PFSK-1 (cell line): Measurements from ENCODE around the gene P2RY6.

Experiments used
- FOXP2 ChIP-seq: optimal IDR thresholded peaks from 2 replicates; pipeline ENCODE3; 2011; ENCODE audit warnings: borderline replicate concordance, control low read depth, inconsistent platforms; ENCODE audit not compliant: insufficient read depth; ENCODE audit errors: extremely low read length, extremely low read depth
- POLR2AphosphoS5 ChIP-seq: IDR thresholded peaks from 2 replicates; pipeline ENCODE4 v1.6.1; 2012; ENCODE audit warnings: low read depth, mild to moderate bottlenecking, control low read depth, low read length, moderate library complexity
- SIN3A ChIP-seq: IDR thresholded peaks from 2 replicates; pipeline ENCODE4 v1.6.1; 2012; ENCODE audit warnings: mild to moderate bottlenecking, low read length, moderate library complexity, borderline replicate concordance; ENCODE audit not compliant: insufficient read depth
- TAF1 ChIP-seq: IDR thresholded peaks from 2 replicates; pipeline ENCODE4 v1.6.1; 2012; ENCODE audit warnings: low read length, control low read depth, borderline replicate concordance; ENCODE audit not compliant: insufficient read depth
- TF ChIP-seq, protein P1 (sequence below), 2 experiments: IDR thresholded peaks; 2 replicates each; pipeline versions ENCODE4 v1.6.1 to v1.8.0; 2011 to 2012; ENCODE audit warnings: low read depth in 2 of 2, low read length in 2 of 2, control low read depth in 1 of 2, inconsistent platforms in 1 of 2, mild to moderate bottlenecking in 1 of 2, moderate library complexity in 1 of 2; ENCODE audit not compliant: insufficient read depth in 1 of 2

Gene P2RY6

GRCh38 chr11:73317803-73318202, 45.7 kb downstream of the P2RY6 start:
- TF ChIP-seq POLR2AphosphoS5 (no peak), TAF1 (no peak), SIN3A (no peak), FOXP2 (no peak)
- TF ChIP-seq, protein P1, sequence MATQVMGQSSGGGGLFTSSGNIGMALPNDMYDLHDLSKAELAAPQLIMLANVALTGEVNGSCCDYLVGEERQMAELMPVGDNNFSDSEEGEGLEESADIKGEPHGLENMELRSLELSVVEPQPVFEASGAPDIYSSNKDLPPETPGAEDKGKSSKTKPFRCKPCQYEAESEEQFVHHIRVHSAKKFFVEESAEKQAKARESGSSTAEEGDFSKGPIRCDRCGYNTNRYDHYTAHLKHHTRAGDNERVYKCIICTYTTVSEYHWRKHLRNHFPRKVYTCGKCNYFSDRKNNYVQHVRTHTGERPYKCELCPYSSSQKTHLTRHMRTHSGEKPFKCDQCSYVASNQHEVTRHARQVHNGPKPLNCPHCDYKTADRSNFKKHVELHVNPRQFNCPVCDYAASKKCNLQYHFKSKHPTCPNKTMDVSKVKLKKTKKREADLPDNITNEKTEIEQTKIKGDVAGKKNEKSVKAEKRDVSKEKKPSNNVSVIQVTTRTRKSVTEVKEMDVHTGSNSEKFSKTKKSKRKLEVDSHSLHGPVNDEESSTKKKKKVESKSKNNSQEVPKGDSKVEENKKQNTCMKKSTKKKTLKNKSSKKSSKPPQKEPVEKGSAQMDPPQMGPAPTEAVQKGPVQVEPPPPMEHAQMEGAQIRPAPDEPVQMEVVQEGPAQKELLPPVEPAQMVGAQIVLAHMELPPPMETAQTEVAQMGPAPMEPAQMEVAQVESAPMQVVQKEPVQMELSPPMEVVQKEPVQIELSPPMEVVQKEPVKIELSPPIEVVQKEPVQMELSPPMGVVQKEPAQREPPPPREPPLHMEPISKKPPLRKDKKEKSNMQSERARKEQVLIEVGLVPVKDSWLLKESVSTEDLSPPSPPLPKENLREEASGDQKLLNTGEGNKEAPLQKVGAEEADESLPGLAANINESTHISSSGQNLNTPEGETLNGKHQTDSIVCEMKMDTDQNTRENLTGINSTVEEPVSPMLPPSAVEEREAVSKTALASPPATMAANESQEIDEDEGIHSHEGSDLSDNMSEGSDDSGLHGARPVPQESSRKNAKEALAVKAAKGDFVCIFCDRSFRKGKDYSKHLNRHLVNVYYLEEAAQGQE (IDR thresholded peaks at IDR 0.05; ENCODE audit: insufficient read depth in 1 of 2, low read depth in 2 of 2, low read length in 2 of 2) = no peak

DNA sequence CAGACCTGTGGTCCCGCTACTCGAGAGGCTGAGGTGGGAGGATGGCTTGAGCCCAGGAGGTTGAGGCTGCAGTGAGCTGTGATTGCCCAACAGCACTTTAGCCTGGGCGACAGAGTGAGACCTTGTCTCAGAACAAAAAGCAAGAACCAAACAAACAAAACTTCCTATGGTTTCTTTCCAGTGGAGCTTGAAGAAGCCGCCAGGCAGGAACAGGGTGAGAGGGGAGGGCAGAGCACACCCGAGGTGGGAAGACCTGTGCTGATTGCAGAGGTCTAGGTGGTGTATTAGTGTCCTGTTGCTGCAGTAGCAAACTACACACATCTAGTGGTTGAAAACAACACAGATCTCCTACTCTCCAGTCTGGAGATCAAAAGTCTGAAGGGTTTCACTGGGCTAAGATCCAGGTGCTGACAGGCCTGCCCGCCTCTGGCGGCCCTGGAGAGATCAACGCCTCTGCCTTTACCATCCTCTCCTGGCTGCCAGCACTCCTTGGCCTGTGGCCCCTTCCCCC, 46.4 kb downstream of the P2RY6 start:
- TF ChIP-seq SIN3A (no peak), FOXP2 (no peak), TAF1 (no peak), POLR2AphosphoS5 (no peak)
- TF ChIP-seq, protein P1 (IDR thresholded peaks at IDR 0.05; ENCODE audit: insufficient read depth in 1 of 2, low read depth in 2 of 2, low read length in 2 of 2) = no peak

- TF ChIP-seq FOXP2 (no peak), TAF1 (no peak), SIN3A (no peak), POLR2AphosphoS5 (no peak)
- TF ChIP-seq, protein P1 (IDR thresholded peaks at IDR 0.05; ENCODE audit: insufficient read depth in 1 of 2, low read depth in 2 of 2, low read length in 2 of 2) = no peak
Observed at GRCh38 chr11:73320763-73321603, 48.8 kb downstream of the P2RY6 start.

- TF ChIP-seq, protein P1 (IDR thresholded peaks at IDR 0.05; ENCODE audit: insufficient read depth in 1 of 2, low read depth in 2 of 2, low read length in 2 of 2) = no peak
- peak; percentile 64 for TF ChIP-seq FOXP2
Observed at GRCh38 chr11:73321604-73322381, 49.7 kb downstream of the P2RY6 start.
